IMR-90 (cell line): Measurements from ENCODE around the gene MASP2. TPM values are rescaled to one million over a fixed set of nuclear protein-coding genes. Genes with fewer than 3 reads are reported as not detected.

Source experiments
- ATAC-seq: fragments of 200-7000 bp; cut with Tn5 transposase; 2 replicates; pipeline ENCODE4 v1.9.1; 2020; ENCODE audit warnings: low read depth, mild to moderate bottlenecking, moderate library complexity
- BruUV-seq: library from RNA; stranded (reverse); fragments of 400-500 nt; replicated peaks from 2 replicates; lab custom pipeline; 2021; lab: Mats Ljungman, UMichigan
- CTCF ChIA-PET: fragments of 300-600 bp; formaldehyde crosslinking; extraction: SDS; loops from one replicate; lab custom pipeline; 2021; ENCODE audit warnings: antibody characterized with exemption; lab: Yijun Ruan, JAX
- POLR2A ChIA-PET: fragments of 300-600 bp; sonication (Branson Sonifier 250); formaldehyde crosslinking; loops from one replicate; lab custom pipeline; 2022; ENCODE audit warnings: antibody characterized with exemption; ENCODE audit not compliant: unreplicated experiment; lab: Charles Lee
- DNase-seq: peaks from one replicate; pipeline ENCODE4 v3.0.0; 2013
- H2AFZ ChIP-seq: replicated peaks from 2 replicates; pipeline ENCODE3; 2013; ENCODE audit warnings: low read length, mild to moderate bottlenecking; ENCODE audit not compliant: poor library complexity
- H2AK5ac ChIP-seq: 2 replicates; pipeline ENCODE4 v1.6.1; 2013; ENCODE audit warnings: low read depth, low read length, inconsistent platforms
- H2AK9ac ChIP-seq: replicated peaks from 2 replicates; pipeline ENCODE3; 2013; ENCODE audit warnings: mild to moderate bottlenecking, low read depth, low read length, moderate library complexity; ENCODE audit not compliant: poor library complexity
- H2BK120ac ChIP-seq: 2 replicates; pipeline ENCODE4 v1.6.1; 2013; ENCODE audit warnings: low read depth, low read length, inconsistent platforms
- H2BK15ac ChIP-seq: 3 replicates; pipeline ENCODE4 v1.6.1; 2013; ENCODE audit warnings: low read depth, low read length, inconsistent platforms
- H2BK20ac ChIP-seq: 2 replicates; pipeline ENCODE4 v1.6.1; 2013; ENCODE audit warnings: low read depth, mild to moderate bottlenecking, inconsistent platforms, low read length, moderate library complexity
- H2BK5ac ChIP-seq: 2 replicates; pipeline ENCODE4 v1.6.1; 2013; ENCODE audit warnings: mild to moderate bottlenecking, low read depth, low read length, inconsistent platforms; ENCODE audit not compliant: poor library complexity, severe bottlenecking
- H3K14ac ChIP-seq: replicated peaks from 2 replicates; pipeline ENCODE4 v1.6.1; 2013; ENCODE audit warnings: low read depth, low read length, inconsistent platforms
- H3K18ac ChIP-seq: 2 replicates; pipeline ENCODE4 v1.6.1; 2013; ENCODE audit warnings: low read depth, low read length, control low read depth
- H3K23ac ChIP-seq: 2 replicates; pipeline ENCODE4 v1.6.1; 2013; ENCODE audit warnings: low read depth, low read length, inconsistent platforms
- H3K27ac ChIP-seq: 2 replicates; pipeline ENCODE4 v1.5.1; 2013; ENCODE audit warnings: mild to moderate bottlenecking, control low read depth, low read length; ENCODE audit not compliant: insufficient read depth
- H3K27me3 ChIP-seq: 2 replicates; pipeline ENCODE4 v1.6.1; 2013; ENCODE audit warnings: low read length; ENCODE audit not compliant: control insufficient read depth, insufficient read depth
- H3K36me3 ChIP-seq: 2 replicates; pipeline ENCODE4 v1.6.1; 2013; ENCODE audit warnings: low read length, mixed read lengths; ENCODE audit not compliant: control insufficient read depth, insufficient read depth
- H3K4ac ChIP-seq: 2 replicates; pipeline ENCODE4 v1.6.1; 2013; ENCODE audit warnings: low read depth, low read length, inconsistent platforms
- H3K4me1 ChIP-seq: 2 replicates; pipeline ENCODE4 v1.6.1; 2013; ENCODE audit warnings: low read length, mixed read lengths; ENCODE audit not compliant: control insufficient read depth, insufficient read depth
- H3K4me2 ChIP-seq: 2 replicates; pipeline ENCODE4 v1.6.1; 2013; ENCODE audit warnings: low read depth, mild to moderate bottlenecking, control low read depth, low read length, moderate library complexity
- H3K4me3 ChIP-seq: 2 replicates; pipeline ENCODE4 v1.5.1; 2013; ENCODE audit warnings: low read depth, mild to moderate bottlenecking, control low read depth, low read length, moderate library complexity; ENCODE audit not compliant: insufficient read depth
- H3K56ac ChIP-seq: 2 replicates; pipeline ENCODE4 v1.6.1; 2013; ENCODE audit warnings: low read length, inconsistent platforms; ENCODE audit not compliant: insufficient read depth; ENCODE audit errors: extremely low read depth
- H3K79me1 ChIP-seq, 2 experiments: 2 replicates each; pipeline ENCODE4 v1.6.1; 2013; ENCODE audit warnings: low read length in 2 of 2, inconsistent platforms in 1 of 2, low read depth in 1 of 2
- H3K9ac ChIP-seq: 2 replicates; pipeline ENCODE4 v1.6.1; 2013; ENCODE audit warnings: low read depth, low read length, control low read depth
- H3K9me1 ChIP-seq: 2 replicates; pipeline ENCODE4 v1.6.1; 2013; ENCODE audit warnings: low read length, inconsistent platforms; ENCODE audit not compliant: insufficient read depth
- H3K9me3 ChIP-seq: 2 replicates; pipeline ENCODE4 v1.6.1; 2013; ENCODE audit warnings: low read length; ENCODE audit not compliant: control insufficient read depth, insufficient read depth
- H4K20me1 ChIP-seq: 2 replicates; pipeline ENCODE4 v1.6.1; 2013; ENCODE audit warnings: low read length, inconsistent platforms; ENCODE audit not compliant: insufficient read depth
- H4K5ac ChIP-seq: 2 replicates; pipeline ENCODE4 v1.6.1; 2013; ENCODE audit warnings: mild to moderate bottlenecking, low read depth, low read length, control low read depth
- H4K8ac ChIP-seq, 2 experiments: 2 replicates each; pipeline ENCODE4 v1.6.1; 2013; ENCODE audit warnings: low read depth in 2 of 2, low read length in 2 of 2, control low read depth in 1 of 2, inconsistent platforms in 1 of 2
- H4K91ac ChIP-seq: 2 replicates; pipeline ENCODE4 v1.6.1; 2013; ENCODE audit warnings: low read depth, low read length, inconsistent platforms; ENCODE audit not compliant: insufficient read depth
- MAFK ChIP-seq: IDR thresholded peaks from 2 replicates; pipeline ENCODE4 v1.6.1; 2012; ENCODE audit warnings: low read depth, low read length, improper control_type of control experiment
- MAZ ChIP-seq: IDR thresholded peaks from 2 replicates; pipeline ENCODE4 v1.6.1; 2012; ENCODE audit warnings: low read depth, mild to moderate bottlenecking, low read length, improper control_type of control experiment, moderate library complexity, borderline replicate concordance
- MXI1 ChIP-seq: IDR thresholded peaks from 2 replicates; pipeline ENCODE4 v1.6.1; 2012; ENCODE audit warnings: low read depth, mild to moderate bottlenecking, low read length, moderate library complexity, borderline replicate concordance
- POLR2A ChIP-seq: IDR thresholded peaks from 2 replicates; pipeline ENCODE4 v1.6.1; 2012; ENCODE audit warnings: mild to moderate bottlenecking, low read depth, low read length
- RAD21 ChIP-seq: IDR thresholded peaks from 2 replicates; pipeline ENCODE4 v1.6.1; 2012; ENCODE audit warnings: low read length, improper control_type of control experiment
- WGBS, 2 experiments: methylation state at CpG; one replicate each; pipeline versions ENCODE4 v1.1.5 to v1.1.7; 2013; ENCODE audit warnings: missing lambda C conversion rate in 2 of 2; ENCODE audit not compliant: insufficient read length in 1 of 2; ENCODE audit errors: extremely low coverage in 2 of 2; 5-methylcytosine and 5-hydroxymethylcytosine counted together
- dilution Hi-C: fragments of 300-500 bp; cut with HindIII; formaldehyde crosslinking; loops from one replicate; pipeline ENCODE4 v1.14.3; 2018; ENCODE audit warnings: low sequenced_read_pairs; ENCODE audit not compliant: unreplicated experiment
- in situ Hi-C: fragments of 300-500 bp; cut with MboI; formaldehyde crosslinking; loops from 3 replicates; pipeline ENCODE4 v1.14.3; 2019; ENCODE audit warnings: low sequenced_read_pairs, inconsistent platforms, mixed read lengths
- intact Hi-C: fragments of 100-400 bp; cut with micrococcal nuclease; formaldehyde crosslinking; loops from 2 replicates; pipeline ENCODE4 v1.10.0; 2022
- polyA plus RNA-seq, 3 experiments: library from polyadenylated mRNA; depleted of rRNA; stranded (reverse); fragments of >200 nt; gene quantifications; 2 replicates each; pipeline ENCODE4 v1.2.3, GENCODE V29; 2012; ENCODE audit warnings: low replicate concordance in 1 of 3
- total RNA-seq: library from RNA; depleted of rRNA; stranded (reverse); fragments of >200 nt; gene quantifications from 2 replicates; pipeline ENCODE4 v1.2.3, GENCODE V29; 2012
- TF ChIP-seq, protein P1 (sequence below): fragments of 150-350 bp; IDR thresholded peaks from 2 replicates; pipeline ENCODE4 v1.6.1; 2016; ENCODE audit warnings: low read depth, mild to moderate bottlenecking, low read length, moderate library complexity, borderline replicate concordance

The MASP2 gene
- total and polyA plus RNA-seq, 2 of the 4 experiments (the other 2 are of a cell fraction), result 0.03 TPM; not detected in 1

DNA sequence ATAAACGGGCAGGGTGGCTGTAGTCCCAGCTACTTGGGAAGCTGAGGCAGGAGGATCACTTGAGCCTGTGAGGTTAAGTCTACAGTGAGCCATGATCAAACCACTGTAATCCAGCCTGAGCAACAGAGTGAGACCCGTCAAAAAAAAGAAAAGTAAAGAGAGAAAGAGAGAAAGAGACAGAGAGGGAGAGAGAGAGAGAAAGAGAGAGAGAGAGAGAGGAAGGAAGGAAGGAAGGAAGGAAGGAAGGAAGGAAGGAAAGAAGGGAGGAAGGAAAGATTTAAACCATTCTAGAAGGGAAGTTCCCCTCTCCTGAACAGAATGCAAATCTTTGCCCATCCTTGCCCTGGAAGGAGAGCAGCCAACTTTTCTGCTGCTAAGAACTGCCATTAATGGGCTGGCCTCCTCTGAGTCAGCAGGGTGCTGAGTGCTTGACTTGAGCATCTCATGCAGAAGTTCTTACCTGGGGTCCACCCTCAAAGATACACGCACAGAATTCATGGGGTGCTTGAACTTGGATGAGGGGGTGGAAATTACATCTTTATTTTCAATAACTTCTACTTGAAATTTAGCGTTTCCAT, 59.1 kb downstream of the MASP2 start:
- no peak overlapping the region for H2BK15ac ChIP-seq
- DNase-seq (no peak), ATAC-seq (no peak)
- no peak overlapping the region for H2AK5ac ChIP-seq
- in situ Hi-C loops (no loop called here), intact Hi-C loops (no loop called here), dilution Hi-C loops (no loop called here)
- no peaks in the 10 kb centered on the region for H3K79me1 ChIP-seq
- H4K8ac ChIP-seq, result no peak overlapping the region
- H2BK20ac ChIP-seq, result no peak overlapping the region
- no peak overlapping the region for H3K18ac ChIP-seq
- no peak overlapping the region for H3K9ac ChIP-seq
- peaks cover 17% of the 10 kb centered on the region; the same call in 1 of the 2 replicates for H3K27me3 ChIP-seq
- H3K27ac ChIP-seq, result no peak overlapping the region
- H2AFZ ChIP-seq, result no peak overlapping the region
- H4K20me1 ChIP-seq, result no peaks in the 10 kb centered on the region
- no TSS peak for BruUV-seq
- CTCF ChIA-PET, result no interaction called here
- no peak overlapping the region for H3K4me3 ChIP-seq
- H3K4me2 ChIP-seq, result no peak overlapping the region
- H4K91ac ChIP-seq, result no peak overlapping the region
- H3K36me3 ChIP-seq, result no peaks in the 10 kb centered on the region
- H3K56ac ChIP-seq, result no peak overlapping the region
- no CpG with 5 or more reads among the region's 4 CpGs for WGBS, 2 experiments
- H2BK120ac ChIP-seq, result no peak overlapping the region
- H3K4ac ChIP-seq, result no peak overlapping the region
- no peaks in the 10 kb centered on the region for H3K9me3 ChIP-seq
- no peak overlapping the region for H2BK5ac ChIP-seq
- H3K4me1 ChIP-seq, result no peaks in the 10 kb centered on the region
- TF ChIP-seq MAZ (no peak), MAFK (no peak), MXI1 (no peak), RAD21 (no peak), POLR2A (no peak)
- TF ChIP-seq, protein P1, sequence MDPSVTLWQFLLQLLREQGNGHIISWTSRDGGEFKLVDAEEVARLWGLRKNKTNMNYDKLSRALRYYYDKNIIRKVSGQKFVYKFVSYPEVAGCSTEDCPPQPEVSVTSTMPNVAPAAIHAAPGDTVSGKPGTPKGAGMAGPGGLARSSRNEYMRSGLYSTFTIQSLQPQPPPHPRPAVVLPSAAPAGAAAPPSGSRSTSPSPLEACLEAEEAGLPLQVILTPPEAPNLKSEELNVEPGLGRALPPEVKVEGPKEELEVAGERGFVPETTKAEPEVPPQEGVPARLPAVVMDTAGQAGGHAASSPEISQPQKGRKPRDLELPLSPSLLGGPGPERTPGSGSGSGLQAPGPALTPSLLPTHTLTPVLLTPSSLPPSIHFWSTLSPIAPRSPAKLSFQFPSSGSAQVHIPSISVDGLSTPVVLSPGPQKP, result no peak
- H2AK9ac ChIP-seq, result no peak overlapping the region
- POLR2A ChIA-PET, result no interaction called here
- no peak overlapping the region for H3K23ac ChIP-seq
- no peak overlapping the region for H3K14ac ChIP-seq
- H3K9me1 ChIP-seq, result no peaks in the 10 kb centered on the region
- H4K5ac ChIP-seq, result no peak overlapping the region
